ENCODE data around the gene DOK6. TPM values are rescaled to one million over a fixed set of nuclear protein-coding genes. Genes with fewer than 3 reads are reported as not detected.

DOK6 gene
- total RNA-seq, 1 experiment from 2014 or later = not detected

GRCh38 chr18:69387186-69387585 is 13.5 kb upstream of the DOK6 start:
- H3K27ac ChIP-seq = no peak overlapping the region
- H3K4me3 ChIP-seq = no peak overlapping the region
- no peaks in the 10 kb centered on the region for H4K20me1 ChIP-seq (ENCODE audit: insufficient read depth)
- H3K36me3 ChIP-seq (ENCODE audit: low read depth) = no peaks in the 10 kb centered on the region
- no TSS peak for BruUV-seq (replicated peaks)
- H3K4me1 ChIP-seq (replicated peaks; ENCODE audit: insufficient read depth) = no peaks in the 10 kb centered on the region
- H2AFZ ChIP-seq = no peak overlapping the region
- no peaks in the 10 kb centered on the region for H3F3A ChIP-seq (ENCODE audit: insufficient read depth, low read depth)
- TF ChIP-seq EZH2 (IDR thresholded peaks at IDR 0.05; ENCODE audit: low read depth) = no peak
- TF ChIP-seq, protein P1, sequence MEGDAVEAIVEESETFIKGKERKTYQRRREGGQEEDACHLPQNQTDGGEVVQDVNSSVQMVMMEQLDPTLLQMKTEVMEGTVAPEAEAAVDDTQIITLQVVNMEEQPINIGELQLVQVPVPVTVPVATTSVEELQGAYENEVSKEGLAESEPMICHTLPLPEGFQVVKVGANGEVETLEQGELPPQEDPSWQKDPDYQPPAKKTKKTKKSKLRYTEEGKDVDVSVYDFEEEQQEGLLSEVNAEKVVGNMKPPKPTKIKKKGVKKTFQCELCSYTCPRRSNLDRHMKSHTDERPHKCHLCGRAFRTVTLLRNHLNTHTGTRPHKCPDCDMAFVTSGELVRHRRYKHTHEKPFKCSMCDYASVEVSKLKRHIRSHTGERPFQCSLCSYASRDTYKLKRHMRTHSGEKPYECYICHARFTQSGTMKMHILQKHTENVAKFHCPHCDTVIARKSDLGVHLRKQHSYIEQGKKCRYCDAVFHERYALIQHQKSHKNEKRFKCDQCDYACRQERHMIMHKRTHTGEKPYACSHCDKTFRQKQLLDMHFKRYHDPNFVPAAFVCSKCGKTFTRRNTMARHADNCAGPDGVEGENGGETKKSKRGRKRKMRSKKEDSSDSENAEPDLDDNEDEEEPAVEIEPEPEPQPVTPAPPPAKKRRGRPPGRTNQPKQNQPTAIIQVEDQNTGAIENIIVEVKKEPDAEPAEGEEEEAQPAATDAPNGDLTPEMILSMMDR (conservative IDR thresholded peaks at IDR 0.05) = no peak
- H3K9me3 ChIP-seq (ENCODE audit: insufficient read depth, low read depth) = no peaks in the 10 kb centered on the region
- ChIA-PET CTCF (no interaction called here), POLR2A (ENCODE audit: unreplicated experiment) (no interaction called here)
- intact Hi-C loops (cut with micrococcal nuclease; ENCODE audit: unreplicated experiment) = no loop called here
- no peak for DNase-seq
- H3K27me3 ChIP-seq (ENCODE audit: insufficient read depth, low read depth) = no peaks in the 10 kb centered on the region
- H3K9me2 ChIP-seq (ENCODE audit: insufficient read depth) = no peaks in the 10 kb centered on the region
- no peaks in the 10 kb centered on the region for H3K79me2 ChIP-seq (ENCODE audit: low read depth)
- H3K4me2 ChIP-seq = no peak overlapping the region

GRCh38 chr18:69388222-69388621 is 12.5 kb upstream of the DOK6 start:
- no peaks in the 10 kb centered on the region for H3K9me3 ChIP-seq (ENCODE audit: insufficient read depth, low read depth)
- H2AFZ ChIP-seq = no peak overlapping the region
- no peak overlapping the region for H3K4me3 ChIP-seq
- ChIA-PET CTCF (no interaction called here), POLR2A (ENCODE audit: unreplicated experiment) (no interaction called here)
- H3K4me2 ChIP-seq = no peak overlapping the region
- no peaks in the 10 kb centered on the region for H3K4me1 ChIP-seq (replicated peaks; ENCODE audit: insufficient read depth)
- H3K79me2 ChIP-seq (ENCODE audit: low read depth) = no peaks in the 10 kb centered on the region
- H3K36me3 ChIP-seq (ENCODE audit: low read depth) = no peaks in the 10 kb centered on the region
- no peak overlapping the region for H3K27ac ChIP-seq
- no peak for TF ChIP-seq EZH2 (IDR thresholded peaks at IDR 0.05; ENCODE audit: low read depth)
- TF ChIP-seq, protein P1 (conservative IDR thresholded peaks at IDR 0.05) = no peak
- intact Hi-C loops (cut with micrococcal nuclease; ENCODE audit: unreplicated experiment) = no loop called here
- no TSS peak for BruUV-seq (replicated peaks)
- DNase-seq = no peak
- no peaks in the 10 kb centered on the region for H3K9me2 ChIP-seq (ENCODE audit: insufficient read depth)
- no peaks in the 10 kb centered on the region for H4K20me1 ChIP-seq (ENCODE audit: insufficient read depth)
- H3F3A ChIP-seq (ENCODE audit: insufficient read depth, low read depth) = no peaks in the 10 kb centered on the region
- no peaks in the 10 kb centered on the region for H3K27me3 ChIP-seq (ENCODE audit: insufficient read depth, low read depth)

DNA sequence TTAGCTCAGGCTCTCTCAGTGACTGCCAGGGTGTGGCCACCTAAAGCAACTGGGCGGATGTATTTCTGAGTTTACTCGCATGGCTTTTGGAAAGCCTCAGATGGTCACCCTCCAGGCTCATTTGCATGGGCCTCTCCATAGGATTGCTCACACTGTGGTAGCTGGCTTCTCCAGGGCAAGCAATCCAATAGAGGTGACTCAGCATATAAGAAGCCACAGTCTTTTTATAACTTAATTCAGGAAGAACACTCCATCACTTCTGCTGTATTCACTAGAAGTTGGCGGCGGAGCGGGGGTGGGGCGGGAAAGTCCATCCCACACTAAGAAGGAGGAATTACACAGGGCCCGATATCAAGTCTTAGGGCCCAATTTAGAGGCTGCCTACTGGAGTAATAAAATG is 3.6 kb upstream of the DOK6 start:
- H3F3A ChIP-seq (ENCODE audit: insufficient read depth, low read depth) = no peaks in the 10 kb centered on the region
- ChIA-PET POLR2A (ENCODE audit: unreplicated experiment) (no interaction called here), CTCF (no interaction called here)
- H3K4me3 ChIP-seq = no peak overlapping the region
- DNase-seq = no peak
- H3K27me3 ChIP-seq (ENCODE audit: insufficient read depth, low read depth) = no peaks in the 10 kb centered on the region
- no peaks in the 10 kb centered on the region for H3K4me1 ChIP-seq (replicated peaks; ENCODE audit: insufficient read depth)
- intact Hi-C loops (cut with micrococcal nuclease; ENCODE audit: unreplicated experiment) = no loop called here
- no peak overlapping the region for H3K27ac ChIP-seq
- H4K20me1 ChIP-seq (ENCODE audit: insufficient read depth) = no peaks in the 10 kb centered on the region
- no peak for TF ChIP-seq EZH2 (IDR thresholded peaks at IDR 0.05; ENCODE audit: low read depth)
- TF ChIP-seq, protein P1 (conservative IDR thresholded peaks at IDR 0.05) = no peak
- H3K36me3 ChIP-seq (ENCODE audit: low read depth) = no peaks in the 10 kb centered on the region
- BruUV-seq (replicated peaks) = no TSS peak
- no peaks in the 10 kb centered on the region for H3K9me2 ChIP-seq (ENCODE audit: insufficient read depth)
- no peak overlapping the region for H3K4me2 ChIP-seq
- H2AFZ ChIP-seq = no peak overlapping the region
- no peaks in the 10 kb centered on the region for H3K79me2 ChIP-seq (ENCODE audit: low read depth)
- H3K9me3 ChIP-seq (ENCODE audit: insufficient read depth, low read depth) = no peaks in the 10 kb centered on the region

Measured in PC-9 (cell line).